ENCODE data around the gene KCNQ5.

KCNQ5 gene

DNA sequence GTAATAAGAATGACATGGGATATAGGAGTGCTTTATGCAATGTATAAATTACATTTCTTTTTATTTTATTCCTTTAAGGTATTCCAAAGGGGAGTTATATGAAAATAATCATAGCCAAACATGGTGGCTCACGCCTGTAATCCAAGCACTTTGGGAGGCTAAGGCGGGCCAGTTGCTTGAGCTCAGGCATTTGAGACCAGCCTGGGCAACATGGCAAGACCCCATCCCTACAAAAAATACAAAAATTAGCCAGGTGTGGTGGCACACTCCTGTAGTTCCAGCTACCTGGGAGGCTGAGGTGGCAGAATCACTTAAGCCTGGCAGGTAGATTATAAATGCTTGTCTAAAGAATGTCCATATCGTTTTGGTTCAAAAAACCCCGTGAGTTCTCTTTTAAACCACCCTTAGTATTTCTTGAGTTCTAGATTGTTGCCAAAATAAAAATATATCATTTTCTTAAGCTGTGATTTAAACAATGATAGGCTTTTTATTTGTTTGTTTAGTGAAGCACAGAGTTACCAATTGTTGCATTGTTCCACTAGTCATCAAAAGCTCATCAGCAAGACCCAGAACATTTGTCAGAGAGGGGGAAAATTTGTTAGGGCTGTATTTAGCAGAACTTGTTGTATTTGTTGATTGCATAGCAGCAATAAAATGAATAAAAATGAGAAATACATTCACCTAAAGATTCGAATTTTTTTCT, 457.2 kb downstream of the KCNQ5 start:
- no peak for DNase-seq

DNA sequence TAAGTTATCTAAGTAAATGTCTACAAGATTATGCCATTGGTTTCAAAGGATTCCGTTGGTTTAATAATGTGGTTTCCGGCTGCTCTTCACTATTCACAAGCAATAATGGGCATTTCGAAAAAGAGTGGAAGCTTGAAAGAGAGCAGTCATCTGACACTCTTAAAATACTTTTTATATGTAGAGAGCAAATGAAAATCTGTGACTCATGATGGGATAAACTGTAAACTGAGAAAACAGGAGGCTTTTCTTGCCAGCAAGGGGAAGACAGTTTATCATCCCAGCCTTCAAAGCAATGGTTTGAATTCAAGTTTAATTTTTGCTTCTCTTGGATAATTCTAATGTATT, 457.7 kb downstream of the KCNQ5 start:
- no peak for DNase-seq

DNA sequence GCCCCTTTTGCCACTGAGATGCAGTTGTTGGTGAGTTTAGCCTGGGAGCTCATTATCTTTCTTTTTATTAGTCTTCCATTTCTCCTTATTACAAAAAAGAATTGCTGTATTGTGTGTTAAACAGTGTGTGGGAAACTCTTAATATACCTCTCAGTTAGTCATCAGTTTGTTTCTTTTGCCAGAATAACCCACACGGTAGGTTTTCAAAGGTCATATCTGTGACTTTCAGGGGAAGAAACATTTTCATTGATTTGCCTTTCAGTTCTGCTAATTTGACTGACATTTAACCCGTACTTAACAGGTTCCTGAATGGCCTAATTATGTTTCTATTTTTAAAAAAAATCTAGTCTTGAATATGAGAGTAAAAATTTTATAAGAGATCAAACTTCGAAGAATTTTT, 458.1 kb downstream of the KCNQ5 start:
- no peak for DNase-seq

DNA sequence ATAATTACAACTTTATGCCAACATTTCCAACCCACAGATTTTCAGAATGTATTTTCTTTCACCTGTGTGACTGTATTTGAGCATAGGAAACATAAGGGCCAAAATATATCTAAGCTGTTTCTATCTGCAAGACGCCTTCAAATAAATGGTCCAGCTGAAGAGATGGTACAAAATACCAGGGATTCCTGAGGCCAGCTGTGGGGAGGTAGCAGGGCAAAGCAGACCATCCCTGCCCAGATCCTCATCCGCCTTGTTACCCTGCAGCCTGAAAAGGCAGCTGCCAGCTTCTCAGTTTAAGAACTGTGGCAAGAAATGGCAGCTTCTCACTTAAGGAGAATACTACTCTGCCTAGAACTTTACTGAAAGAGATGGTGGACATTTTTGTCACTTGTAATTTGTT, 460.1 kb downstream of the KCNQ5 start:
- DNase-seq = no peak

DNA sequence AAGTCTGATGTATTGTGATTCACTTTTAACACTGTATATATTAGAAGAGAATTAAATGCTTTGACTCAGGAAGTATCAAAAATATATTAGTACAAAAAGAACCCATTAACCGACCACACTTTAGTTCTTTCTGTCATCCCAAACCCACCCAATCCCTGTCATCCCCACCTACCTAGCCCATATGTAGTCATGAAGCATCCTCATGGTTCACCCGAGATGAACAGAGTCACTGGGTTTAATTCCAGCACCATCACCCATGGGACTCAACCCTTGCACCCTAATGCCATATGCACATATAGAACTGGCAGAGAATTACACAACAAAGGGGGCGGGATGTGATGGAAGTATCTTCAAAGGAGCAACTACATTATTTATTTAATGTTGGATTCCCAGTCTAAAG, 462.0 kb downstream of the KCNQ5 start:
- DNase-seq = no peak

DNA sequence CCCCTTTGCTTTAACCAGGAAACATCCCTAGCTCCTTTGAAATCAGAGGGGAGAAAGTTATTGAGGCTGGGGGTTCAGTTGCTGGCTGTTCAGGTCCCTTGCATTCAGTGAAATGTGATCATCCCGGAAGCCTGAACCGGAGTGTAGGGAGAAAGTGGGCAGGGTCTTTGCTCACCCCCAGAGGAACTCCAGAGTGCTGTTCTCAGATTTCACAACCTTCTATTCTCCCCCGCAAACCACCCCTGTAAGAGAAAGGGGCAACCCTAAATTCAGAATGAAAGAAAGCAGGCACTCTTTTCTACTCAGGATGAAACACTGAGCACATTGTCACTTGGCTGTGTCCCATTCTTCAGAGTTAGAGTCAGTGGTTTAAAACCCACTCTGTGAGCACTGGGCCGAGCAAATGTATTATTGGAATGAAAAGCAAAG, 463.6 kb downstream of the KCNQ5 start:
- no peak for DNase-seq

DNA sequence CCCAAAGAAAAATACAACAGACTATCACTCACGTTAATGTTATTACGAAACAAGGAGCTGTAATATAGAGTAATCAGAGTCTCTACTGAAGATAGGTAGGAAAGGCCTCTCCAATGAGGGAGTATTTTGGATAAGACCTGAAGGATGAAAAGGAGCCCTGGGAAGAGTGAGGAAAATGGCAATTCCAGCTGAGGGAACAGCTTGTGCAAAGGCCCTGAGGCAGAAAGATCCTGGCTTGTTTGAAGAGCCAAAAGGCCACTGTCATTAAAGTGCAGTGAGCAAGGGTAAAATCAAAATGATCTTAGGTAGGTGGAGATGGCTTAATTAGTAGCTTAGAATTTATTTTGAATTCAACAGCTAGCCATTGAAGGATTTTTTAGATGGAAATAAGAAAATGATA, 464.9 kb downstream of the KCNQ5 start:
- no peak for DNase-seq

DNA sequence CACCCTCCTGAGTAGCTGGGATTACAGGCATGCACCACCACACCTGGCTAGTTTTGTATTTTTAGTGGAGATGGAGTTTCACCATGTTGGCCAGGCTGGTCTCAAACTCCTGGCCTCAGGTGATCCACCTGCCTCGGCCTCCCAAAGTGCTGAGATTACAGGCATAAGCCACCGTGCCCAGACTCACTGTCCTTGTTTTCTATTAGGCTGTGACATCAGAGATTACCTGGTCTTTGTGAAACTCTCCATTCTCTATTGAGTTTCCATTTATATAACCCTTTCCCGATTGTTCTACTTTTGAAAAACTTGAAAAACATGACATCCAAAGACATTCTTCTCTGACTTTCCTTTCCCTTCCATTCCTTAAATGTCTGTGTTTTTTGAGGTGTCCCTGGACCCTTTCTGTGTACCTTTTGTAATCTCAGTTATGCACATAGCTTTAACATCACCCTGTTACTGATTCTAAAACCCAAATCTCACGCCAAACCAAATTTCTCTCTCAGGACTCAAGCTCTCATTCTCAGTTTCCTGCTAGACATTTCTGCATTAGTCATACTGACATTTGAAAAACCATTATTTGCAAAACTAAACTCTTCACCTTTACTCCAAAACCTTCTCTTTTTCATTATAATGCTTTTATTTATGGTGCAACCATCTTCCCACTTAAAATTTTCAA, 466.4 kb downstream of the KCNQ5 start:
- DNase-seq = no peak

DNA sequence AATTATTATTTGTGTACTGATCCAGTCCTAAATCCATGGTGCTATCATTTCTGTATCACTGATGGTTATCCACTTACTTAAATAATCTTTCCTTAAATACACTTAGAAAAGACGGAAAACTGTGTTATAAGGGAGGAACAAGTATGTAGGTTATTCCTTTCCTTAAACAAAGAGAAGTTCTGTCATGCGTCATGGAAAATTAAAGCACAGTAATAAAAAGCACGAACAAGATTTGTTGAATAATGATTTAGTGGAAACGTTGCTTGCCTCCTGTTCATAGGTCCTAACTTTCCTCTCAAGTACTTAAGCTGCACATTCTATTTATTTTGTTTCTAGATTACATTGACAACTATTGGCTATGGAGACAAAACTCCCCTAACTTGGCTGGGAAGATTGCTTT, 483.1 kb downstream of the KCNQ5 start:
- no peak for DNase-seq

DNA sequence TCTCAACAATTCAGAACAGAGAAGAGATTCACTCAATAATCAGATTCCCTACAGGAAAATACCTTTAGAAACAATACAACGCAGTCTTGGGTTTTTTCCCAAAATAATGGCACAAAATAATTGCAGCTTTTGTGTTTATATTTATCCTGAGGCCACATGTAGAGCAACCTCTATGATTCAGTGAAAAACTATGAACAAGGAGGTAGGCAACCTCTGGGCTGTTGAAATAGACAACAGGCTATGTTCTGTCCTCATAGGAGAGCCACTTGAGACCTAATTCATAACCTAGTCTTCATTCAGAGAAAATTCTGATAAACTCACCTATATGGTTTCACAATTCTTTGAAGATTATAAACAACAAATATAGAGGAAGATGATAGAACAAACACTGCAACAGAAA, 485.2 kb downstream of the KCNQ5 start:
- DNase-seq = no peak

DNA sequence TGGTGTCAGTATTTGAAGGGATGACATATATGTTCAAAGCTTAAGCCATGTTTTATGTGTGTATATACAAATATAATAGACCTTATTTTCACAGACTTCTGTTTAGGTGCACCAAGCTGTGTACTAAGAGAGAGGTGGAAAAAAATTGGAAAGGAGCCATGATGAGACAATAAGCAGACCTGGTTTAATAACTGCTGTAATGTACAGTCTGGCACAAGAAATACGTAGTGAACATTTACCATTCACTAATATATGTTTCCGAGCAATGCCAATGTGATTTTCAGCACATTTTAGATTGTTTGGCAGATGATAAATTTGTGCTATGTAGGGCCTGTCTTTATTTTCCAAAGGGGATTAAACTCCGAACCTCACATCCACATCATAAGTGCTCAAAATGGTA, 487.1 kb downstream of the KCNQ5 start:
- DNase-seq = no peak

DNA sequence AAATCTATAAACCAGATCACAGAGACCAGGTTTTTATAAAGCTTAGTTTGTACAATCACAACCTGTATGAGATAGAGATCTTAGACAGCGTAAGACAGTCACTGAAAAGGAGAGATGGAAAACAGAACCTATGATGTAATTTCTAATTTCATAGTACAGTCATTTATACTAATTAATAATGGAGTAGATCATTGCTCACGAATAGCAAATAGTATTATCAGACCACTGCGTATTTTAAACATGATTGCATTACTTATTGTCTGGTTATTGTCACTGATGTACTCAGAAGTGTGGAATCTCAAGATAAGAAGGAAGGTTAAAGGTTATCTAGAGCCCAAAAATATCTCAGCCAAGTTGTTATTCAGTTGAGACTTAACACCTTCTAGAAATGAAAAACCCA, 487.8 kb downstream of the KCNQ5 start:
- DNase-seq = no peak

DNA sequence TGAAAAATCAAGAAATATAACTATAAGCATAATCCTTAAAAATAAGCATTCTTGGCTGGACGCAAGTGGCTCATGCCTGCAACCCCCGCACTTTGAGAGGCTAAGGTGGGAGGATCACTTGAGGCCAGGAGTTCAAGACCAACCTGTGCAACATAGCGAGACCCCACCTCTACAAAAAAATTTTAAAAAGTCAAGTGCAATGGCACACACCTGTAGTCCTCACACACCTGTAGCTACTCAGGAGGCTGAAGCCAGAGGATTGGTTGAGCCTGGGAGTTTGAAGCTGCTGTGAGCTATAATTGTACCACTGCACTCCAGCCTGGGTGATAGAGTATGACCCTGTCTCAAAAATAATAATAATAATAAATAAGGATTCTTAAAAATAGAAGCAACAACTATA, 494.5 kb downstream of the KCNQ5 start:
- DNase-seq = no peak

DNA sequence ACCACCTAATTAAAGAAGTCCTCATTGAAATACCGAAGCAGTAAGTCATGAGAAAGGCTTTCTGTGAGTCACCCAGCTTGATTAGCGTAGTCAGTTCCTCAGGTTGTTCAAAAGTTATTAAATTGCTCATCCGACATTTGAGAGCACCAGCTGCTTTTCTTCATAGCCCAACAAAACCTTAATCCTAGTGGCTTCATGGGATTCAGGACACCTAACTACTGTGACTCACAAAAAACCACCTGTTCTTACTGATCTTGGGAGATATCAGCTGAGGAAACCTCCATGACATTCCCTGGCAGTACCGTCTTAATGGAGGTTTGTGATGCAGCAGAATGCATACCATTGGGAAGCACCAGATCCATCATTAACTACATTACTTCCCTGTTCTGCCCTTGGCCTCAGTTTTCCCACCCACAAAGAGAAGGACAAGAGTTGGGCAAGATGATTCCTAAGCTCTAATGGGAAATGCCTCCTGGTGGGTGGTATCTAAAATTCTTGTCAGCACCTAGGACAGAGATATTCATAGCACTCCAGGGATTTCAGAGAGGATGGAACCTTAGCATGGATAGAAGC, 499.6 kb downstream of the KCNQ5 start:
- DNase-seq = no peak

DNA sequence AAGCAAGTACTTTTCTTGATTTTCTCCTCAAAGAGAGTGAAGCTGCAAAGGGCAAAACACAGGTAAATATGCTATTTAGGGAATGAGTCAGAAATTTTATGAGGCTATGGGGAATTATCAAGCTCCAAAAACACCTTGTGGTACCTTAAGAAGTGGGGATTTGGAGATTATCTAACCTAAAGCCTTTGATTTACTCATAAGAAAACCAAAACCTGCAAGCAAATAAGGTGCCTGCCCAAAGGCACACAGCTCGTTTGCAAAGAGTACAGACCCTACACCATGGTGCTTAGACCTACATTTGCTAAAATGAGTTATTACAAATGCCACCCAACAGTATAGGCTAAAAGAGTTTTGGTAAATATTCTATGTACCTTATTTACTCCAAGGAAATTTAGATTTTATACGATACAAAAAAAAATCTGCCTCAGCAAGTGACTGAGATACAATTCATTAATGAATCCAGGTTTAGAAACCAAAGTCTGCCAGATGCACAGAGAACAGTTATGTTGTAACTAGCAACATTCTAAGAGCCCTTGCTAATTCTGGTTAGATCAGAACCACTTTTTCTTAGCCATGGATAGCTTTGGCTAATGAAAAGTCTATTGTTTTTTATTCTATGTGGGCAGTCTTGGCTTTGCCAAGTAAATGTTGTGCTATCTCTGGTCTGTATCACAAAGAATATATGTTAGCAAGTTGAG, 501.9 kb downstream of the KCNQ5 start:
- DNase-seq = no peak

DNA sequence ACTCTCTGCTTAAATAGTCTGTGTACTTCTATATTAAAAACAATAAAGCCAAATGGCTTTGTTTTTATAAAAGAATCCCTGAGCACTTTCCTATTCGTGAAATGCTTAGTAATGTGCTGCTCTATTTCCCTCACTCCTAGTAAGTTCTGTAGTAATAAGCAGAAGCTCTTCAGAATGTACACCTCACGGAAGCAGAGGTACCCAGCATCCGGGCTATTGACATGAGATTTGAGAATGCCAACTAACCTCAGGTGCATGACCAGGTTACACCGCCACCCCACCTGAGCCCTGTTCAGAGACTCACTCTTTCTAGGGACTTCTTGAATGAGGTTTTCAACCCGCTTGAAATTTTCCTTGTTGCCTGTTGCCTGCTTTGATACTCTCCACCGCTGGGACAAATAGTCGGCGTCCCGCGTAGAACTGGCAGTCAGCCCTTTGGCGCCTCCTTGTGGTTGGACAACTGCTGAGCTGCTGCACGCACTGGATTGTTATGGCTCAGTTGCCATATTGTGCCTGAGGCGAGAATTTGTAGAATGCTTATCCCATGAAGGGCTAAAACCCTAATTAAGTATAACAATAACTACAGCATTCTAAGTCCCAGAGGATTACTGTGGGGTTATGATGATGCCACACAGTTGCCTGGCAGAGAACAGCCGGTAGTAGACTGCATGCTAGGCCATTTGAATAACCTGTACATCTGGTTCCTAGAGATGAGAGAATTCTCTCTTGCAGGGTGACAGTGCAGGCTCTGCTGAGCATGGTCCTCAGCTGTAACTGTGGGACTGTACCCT, 508.0 kb downstream of the KCNQ5 start:
- peak; percentile 81 for DNase-seq

DNA sequence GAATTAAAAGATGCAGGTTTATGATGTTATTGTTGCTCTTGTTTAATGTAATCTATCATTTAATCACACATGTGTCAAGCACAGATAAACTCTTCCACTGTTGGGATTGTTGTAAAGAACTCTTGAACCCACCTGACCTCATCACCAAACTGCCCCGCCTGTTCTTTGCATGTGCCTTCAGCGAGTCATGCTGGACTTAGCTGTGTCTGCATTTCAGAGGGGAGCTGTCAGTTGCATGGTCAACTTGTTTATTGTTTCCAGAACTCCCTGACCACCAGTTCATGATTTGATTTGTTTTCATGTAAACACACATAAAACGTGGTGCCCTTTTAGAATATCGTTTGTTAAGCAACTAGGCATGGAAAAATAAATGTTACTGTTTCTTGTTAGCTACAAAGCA, 509.8 kb downstream of the KCNQ5 start:
- no peak for DNase-seq

DNA sequence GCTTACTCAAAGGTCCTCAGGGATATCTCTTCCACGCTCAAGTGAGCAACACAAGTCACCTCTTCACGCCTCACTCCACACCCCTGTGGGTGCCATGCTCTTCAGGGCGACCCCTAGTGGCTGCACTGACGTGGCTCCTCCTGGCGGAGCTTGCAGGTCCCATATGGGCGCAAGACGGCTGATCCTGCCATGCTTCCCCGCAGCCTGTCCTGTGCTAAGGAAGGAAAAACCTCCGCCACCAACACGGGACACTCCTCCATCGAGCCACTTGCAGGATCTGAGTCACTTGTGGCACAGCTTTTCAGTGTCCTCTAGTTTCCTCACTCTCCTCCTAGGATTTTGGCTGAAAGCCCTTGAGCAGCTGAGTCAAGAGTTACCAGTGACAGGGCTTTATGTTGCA, 512.7 kb downstream of the KCNQ5 start:
- DNase-seq = no peak

DNA sequence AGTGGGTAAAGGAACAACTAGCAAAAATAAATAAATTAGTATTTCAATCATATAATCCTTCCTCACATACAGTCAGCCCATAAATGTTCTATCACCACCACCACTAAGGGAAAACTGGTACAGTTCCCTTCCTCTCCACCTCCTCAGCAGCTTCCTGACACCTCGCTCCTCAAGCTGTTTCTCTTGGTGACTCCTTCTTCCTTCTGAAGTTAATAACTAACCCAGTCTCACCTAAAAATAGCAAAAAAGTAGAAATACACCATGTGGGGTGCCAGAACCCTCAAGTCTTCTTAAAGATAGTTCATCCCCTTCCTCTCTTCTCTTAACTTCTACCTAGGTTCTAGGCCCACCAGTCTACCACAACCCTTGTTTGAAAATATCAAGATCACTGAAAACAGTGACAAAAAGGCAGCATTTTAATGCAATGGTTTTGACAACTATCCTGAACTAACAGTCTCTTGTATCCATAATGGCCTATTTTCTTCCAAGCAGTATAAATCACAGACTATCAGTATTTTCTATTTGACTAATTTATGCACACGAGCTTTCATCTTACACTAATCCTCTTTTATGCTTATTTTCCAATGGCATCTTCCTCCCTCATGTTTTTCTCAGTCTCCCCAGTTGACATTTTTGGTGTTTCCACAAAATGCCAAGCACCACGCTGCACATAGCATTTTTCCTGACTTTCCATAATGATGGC, 518.0 kb downstream of the KCNQ5 start:
- no peak for DNase-seq

DNA sequence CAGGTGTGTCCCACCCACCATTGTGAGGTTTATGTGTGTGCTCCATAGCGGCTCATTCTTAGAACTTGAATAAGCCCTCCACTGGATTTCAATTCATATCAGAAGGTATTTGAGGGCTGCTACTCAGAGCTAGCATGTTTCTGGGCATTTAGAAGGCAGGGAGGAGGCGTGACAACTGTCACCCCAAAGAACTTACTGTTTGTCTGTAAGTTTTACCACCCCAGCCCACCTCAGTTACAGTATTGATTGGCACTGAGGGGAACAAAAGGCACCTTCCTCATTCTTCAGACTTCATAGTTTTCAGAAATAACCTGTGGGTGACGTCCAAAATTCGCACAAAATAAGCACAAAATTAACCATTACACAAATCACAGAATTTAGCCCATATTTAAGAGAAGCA, 521.7 kb downstream of the KCNQ5 start:
- no peak for DNase-seq

DNA sequence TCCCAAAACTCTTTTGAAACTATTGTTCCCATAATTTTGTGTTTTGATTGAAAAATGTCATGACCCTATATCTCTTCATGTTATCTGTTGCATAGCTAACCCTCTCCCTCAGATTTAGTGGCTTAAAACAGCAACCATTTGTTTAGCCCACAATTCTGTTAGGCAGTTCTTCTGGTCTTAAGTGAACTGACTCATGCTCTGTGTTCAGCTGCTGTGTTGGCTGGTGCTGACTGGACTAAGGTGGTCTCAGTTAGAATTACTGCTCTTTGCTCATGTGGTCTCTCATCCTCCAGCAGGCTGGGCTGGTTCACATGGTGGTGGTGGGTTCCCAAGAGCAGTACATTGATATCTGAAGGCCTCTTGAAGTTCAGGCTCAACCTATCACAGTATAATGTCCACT, 522.7 kb downstream of the KCNQ5 start:
- no peak for DNase-seq

DNA sequence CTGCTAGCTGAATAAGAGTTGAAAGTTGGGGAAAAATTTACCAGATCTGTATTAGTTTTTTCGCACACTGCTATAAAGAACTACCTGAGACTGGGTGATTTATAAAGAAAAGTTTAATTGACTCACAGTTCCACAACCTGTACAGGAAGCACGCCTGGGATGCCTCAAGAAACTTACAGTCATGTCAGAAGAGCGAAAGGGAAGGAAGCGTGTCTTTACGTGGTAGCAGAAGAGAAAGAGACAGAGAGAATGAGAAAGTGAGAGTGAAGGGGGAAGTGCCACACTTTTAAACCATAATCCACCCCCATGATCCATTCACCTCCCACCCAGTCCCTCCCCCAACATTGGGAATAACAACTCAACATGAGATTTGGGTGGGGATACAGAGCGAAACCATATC, 523.8 kb downstream of the KCNQ5 start:
- no peak for DNase-seq

DNA sequence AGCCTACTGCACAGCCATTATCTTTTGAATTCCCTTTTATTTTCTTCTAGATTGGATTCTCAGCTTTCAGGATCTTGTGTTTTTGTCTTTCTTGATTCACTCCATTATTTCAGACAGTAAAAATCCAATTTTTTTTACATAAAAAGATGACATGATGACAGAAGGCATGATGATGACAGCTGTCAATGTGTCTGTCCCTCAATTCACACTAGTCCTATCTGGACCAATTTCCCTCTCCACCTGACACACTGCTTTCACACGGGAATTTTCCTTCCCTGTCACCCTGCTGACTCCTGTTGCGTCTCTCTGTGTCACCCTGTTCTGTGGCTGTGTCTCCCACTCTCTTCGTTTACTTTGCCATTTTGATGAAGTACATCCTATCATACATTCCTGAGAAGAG, 529.9 kb downstream of the KCNQ5 start:
- no peak for DNase-seq

Data from right hindlimb (tissue), 1 donor.